Measurements from ENCODE around the gene FBN1. TPM values are rescaled to one million over a fixed set of nuclear protein-coding genes. Genes with fewer than 3 reads are reported as not detected.

The FBN1 gene
- polyA plus RNA-seq, 2 of the 4 experiments (the other 2 are of a cell fraction), result 6.3 to 9.4 TPM

GRCh38 chr15:48632651-48633050 is 12.9 kb downstream of the FBN1 start:
- CTCF ChIA-PET, result no interaction called here
- Histone ChIP-seq H3K27ac (no peak overlapping the region), H3K4me1 (no peaks in the 10 kb centered on the region), H3K4me3 (no peak overlapping the region), H3K9me3 (no peaks in the 10 kb centered on the region), H3K4me2 (no peak overlapping the region)
- WGBS (ENCODE audit: missing lambda C conversion rate), result 67% methylated on average over 1 of the region's 1 CpG
- ATAC-seq (no peak), DNase-seq (ENCODE audit: low read depth in 1 of 2, low spot score in 1 of 2) (no peak), FAIRE-seq (no peak)
- POLR2A ChIA-PET, result no interaction called here
- TF ChIP-seq E2F6 (IDR thresholded peaks at IDR 0.05; ENCODE audit: borderline replicate concordance, low read depth), result no peak
- no peak for TF ChIP-seq ZSCAN20 (CRISPR knock-in tag; IDR thresholded peaks at IDR 0.05)
- TF ChIP-seq KDM1A (IDR thresholded peaks at IDR 0.05; ENCODE audit: low read depth), result no peak
- TF ChIP-seq MAZ (IDR thresholded peaks at IDR 0.05; ENCODE audit: borderline replicate concordance, low read depth, low read length), result no peak
- no peak for TF ChIP-seq HDAC2 (IDR thresholded peaks at IDR 0.05)
- TF ChIP-seq FOSL2 (IDR thresholded peaks at IDR 0.05), result no peak
- no peak for TF ChIP-seq FOSL2 (CRISPR knock-in tag; IDR thresholded peaks at IDR 0.05)
- TF ChIP-seq TP53 (CRISPR knock-in tag; IDR thresholded peaks at IDR 0.05), result no peak
- no peak for TF ChIP-seq HEYL (CRISPR knock-in tag; IDR thresholded peaks at IDR 0.05)

- POLR2A ChIA-PET, result no interaction called here
Observed at GRCh38 chr15:48631176-48631770, 14.2 kb downstream of the FBN1 start.

GRCh38 chr15:48630245-48630644 is 15.3 kb downstream of the FBN1 start:
- no peak for ATAC-seq
- no peak for TF ChIP-seq RAD21 (conservative IDR thresholded peaks at IDR 0.05 in 1 of 2, IDR thresholded peaks at IDR 0.05 in 1 of 2)
- TF ChIP-seq EP300 (IDR thresholded peaks at IDR 0.05), result no peak
- no peak for TF ChIP-seq KDM1A (IDR thresholded peaks at IDR 0.05; ENCODE audit: low read depth)
- no peak for TF ChIP-seq E2F6 (IDR thresholded peaks at IDR 0.05; ENCODE audit: borderline replicate concordance, low read depth)
- TF ChIP-seq POLR2AphosphoS2 (conservative IDR thresholded peaks at IDR 0.05; ENCODE audit: low read length), result no peak
- no peak for TF ChIP-seq JUNB (IDR thresholded peaks at IDR 0.05)
- TF ChIP-seq HEYL (CRISPR knock-in tag; IDR thresholded peaks at IDR 0.05), result no peak
- TF ChIP-seq EHF (CRISPR knock-in tag; IDR thresholded peaks at IDR 0.05), result no peak

More at GRCh38 chr15:48631176-48631770, 14.2 kb downstream of the FBN1 start:
- Histone ChIP-seq H3K4me1 (peaks cover 3% of the 10 kb centered on the region; the same call in 1 of the 3 replicates), H3K4me3 (no peak overlapping the region), H3K27ac (no peak overlapping the region), H3K4me2 (no peak overlapping the region), H3K9me3 (no peaks in the 10 kb centered on the region)
- FAIRE-seq, result no peak
- CTCF ChIA-PET, result no interaction called here
- no peak for TF ChIP-seq REST (IDR thresholded peaks at IDR 0.05)
- no peak for TF ChIP-seq HEYL (CRISPR knock-in tag; IDR thresholded peaks at IDR 0.05)
- TF ChIP-seq CBX8 (IDR thresholded peaks at IDR 0.05), result no peak
- DNase-seq (ENCODE audit: low read depth in 1 of 2, low spot score in 1 of 2), result no peak
- WGBS (ENCODE audit: missing lambda C conversion rate), result 76% methylated on average over 8 of the region's 8 CpGs
- ATAC-seq, result no peak

More at GRCh38 chr15:48630245-48630644, 15.3 kb downstream of the FBN1 start:
- Histone ChIP-seq H3K4me1 (peaks cover 3% of the 10 kb centered on the region; the same call in 1 of the 3 replicates), H3K27ac (no peak overlapping the region), H3K4me3 (no peak overlapping the region), H3K9me3 (no peaks in the 10 kb centered on the region), H3K4me2 (no peak overlapping the region)
- no peak for FAIRE-seq
- no peak for DNase-seq (ENCODE audit: low read depth in 1 of 2, low spot score in 1 of 2)
- 93% methylated on average over 1 of the region's 1 CpG for WGBS (ENCODE audit: missing lambda C conversion rate)
- CTCF ChIA-PET, result no interaction called here
- POLR2A ChIA-PET, result no interaction called here
